A375 (cell line): ENCODE results near the gene SIGLEC1. TPM values are rescaled to one million over a fixed set of nuclear protein-coding genes. Genes with fewer than 3 reads are reported as not detected.

Experiments
- total RNA-seq: library from RNA; depleted of rRNA; stranded (reverse); fragments of >200 nt; shearing (Covaris generic); gene quantifications from 2 replicates; pipeline ENCODE4 v1.2.3, GENCODE V29; 2014; rRNA removed

SIGLEC1 gene
- not detected in 2 replicates for total RNA-seq

DNA sequence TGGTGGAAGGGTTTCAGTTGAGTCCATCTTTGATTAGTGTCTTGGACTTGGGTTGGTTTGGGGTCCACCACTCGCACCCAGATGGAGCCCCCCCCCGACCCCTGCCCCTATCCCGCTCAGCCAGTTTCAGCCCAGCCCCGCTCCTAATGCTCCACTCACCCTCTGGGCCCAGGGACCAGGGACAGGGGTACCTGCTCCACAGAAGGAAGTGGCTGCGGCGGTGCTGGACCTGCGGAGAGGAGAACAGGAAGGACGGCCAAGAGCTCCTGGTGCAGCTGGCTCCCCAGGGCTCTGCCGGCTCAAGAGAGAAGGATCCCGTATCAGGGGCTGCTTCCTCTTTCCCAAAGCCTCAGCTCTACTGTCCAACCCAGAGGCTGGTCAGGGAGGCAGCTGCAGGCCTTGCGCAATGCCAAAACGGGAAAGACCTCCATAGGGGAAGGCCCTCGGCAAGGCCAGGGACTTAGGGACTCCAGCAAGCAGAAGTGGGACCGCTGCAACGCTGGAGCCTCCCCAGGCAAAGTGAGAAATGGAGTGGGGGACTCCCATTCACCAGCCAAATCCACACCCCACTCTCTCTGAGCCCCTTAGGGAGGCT, at the start of gene SIGLEC1:
TSS of gene SIGLEC1 (minus strand) at position 322 of the 595 bp plus-strand sequence. CDS start 5,472 bp downstream, outside the sequence.

DNA sequence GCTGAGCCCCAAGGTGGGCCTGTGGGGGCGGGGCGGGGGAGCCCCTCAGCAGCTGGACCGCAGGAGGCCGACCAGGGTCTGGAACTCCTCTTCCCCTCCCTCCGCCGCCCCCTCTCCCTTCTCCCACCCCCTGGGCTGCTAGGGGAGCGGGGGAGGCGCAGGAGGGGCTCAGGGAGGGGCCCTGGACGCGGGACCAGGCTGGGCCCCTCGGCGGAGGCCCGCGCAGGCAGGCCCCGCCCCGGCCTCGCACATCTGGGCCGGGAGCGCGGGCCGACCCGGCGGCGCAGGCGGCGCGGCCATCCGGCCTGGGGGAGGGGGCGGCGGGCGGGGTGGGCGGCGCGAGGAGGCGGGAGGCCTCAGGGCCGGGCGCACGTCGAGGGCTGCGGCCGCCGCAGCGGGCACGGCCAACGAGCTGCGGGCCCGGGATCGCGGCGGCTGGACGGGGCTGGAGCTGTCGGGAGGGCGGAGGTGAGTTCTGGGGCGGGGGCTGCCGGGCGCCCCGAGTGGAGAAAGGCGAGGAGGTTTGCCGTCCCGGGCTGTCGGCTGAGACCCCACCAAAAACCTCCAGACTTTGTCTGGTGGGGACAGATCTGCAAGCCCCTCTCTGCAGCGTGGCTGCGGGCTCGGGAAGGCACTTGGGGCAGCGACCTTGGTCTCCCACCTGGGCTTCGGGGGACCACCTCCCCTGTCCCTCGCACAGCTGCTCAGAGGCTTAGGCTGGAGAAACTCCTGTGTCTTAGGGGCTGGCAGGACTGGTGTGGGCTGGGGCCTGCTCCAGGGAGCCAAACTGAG, 20.1 kb upstream of the SIGLEC1 start, which contains the start of gene HSPA12B:
TSS of gene HSPA12B (plus strand) at position 359 of the 792 bp plus-strand sequence. CDS start 5,990 bp downstream, outside the sequence.

DNA sequence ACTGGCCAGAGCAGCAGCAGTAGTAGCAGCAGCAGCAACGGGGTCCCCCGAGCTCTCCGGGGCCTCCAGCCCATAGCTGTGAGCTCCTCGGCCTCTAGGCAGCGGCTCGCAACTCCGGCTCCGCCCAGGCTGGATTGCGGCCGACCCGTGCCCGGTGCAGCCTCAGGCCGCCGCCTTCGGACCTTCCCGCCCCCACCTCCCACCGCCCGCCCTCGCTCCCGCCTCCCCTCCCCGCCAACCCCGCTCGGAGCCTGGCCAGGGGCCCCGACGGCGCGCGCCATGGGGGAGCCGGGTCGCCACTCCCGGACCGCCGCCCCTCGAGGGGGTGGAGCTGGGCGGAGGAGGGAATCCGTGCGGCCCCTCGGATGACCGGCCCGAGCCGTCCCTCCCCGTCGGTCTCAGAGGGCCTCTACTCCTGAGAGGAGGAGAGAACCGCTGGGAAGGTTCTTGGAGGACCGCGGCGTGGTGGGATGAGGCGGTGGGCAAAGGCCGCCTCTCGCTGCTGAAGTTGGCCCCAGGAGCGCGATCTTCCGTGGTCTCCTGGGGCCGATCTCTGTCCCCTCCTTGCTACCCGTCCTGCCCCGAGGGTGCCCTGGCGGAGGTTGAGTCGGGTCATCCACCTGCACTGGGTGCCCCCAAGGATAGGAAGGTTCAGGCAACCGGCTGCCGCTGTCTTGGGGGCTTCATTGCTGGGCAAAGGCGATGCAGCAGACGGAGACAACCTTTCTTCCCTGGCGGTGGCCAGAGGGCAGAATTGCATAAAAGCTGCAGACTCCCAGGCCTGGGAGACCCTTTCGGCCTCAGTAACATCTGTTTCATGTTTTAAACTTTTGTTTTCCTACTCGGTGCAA, 30.2 kb downstream of the SIGLEC1 start, which contains the start of gene ADAM33:
TSS of gene ADAM33 (minus strand) at position 80 of the 851 bp plus-strand sequence. CDS start at position 74, 6 bp downstream.

DNA sequence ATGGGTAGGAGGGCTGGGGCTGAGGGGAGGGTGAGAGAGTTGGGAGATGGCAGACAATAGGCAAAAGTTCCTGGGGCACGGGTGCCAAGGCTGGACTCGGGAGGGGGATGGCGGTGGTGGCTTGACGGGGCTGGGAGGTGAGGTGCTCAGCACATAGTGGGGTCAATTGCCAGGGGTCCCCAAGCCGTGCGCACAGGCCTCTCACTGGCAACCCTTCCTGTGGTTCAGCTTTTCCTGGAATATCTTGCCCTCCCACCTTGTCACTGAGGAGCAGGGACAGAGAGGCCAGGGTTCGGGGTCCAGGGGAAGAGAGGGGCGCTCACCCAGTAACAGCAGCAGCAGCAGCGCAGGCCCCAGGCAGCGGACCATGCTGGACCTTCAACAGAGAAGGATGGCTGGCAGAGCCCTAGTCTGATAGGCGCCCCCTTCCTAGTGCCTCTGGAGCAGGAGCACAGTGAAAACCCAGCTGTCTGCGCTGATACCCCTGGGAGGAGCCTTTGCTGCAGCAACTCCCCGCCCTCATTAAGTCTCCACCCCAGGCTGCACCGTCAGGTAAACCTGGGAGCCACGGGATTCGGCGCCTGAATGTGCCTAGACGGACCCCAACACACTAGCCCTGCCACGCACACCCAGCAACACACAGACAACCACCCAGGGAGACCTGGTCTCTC, 49.2 kb downstream of the SIGLEC1 start, which contains the start of gene GFRA4:
TSS of gene GFRA4 (minus strand) at position 369 of the 671 bp plus-strand sequence. CDS start at position 369, 0 bp downstream.

Other genes starting within 250 kb of the SIGLEC1 start
- 19.6 and 22.0 TPM in 2 replicates for gene ATRN, start 241.6 kb downstream of the SIGLEC1 start, total RNA-seq
- not detected in 2 replicates for gene GFRA4, start 49.2 kb downstream of the SIGLEC1 start, total RNA-seq
- not detected in 2 replicates for gene ADAM33, start 30.6 kb downstream of the SIGLEC1 start, total RNA-seq
- gene HSPA12B, start 20.1 kb upstream of the SIGLEC1 start, total RNA-seq: not detected in 2 replicates
- 50.1 and 55.5 TPM in 2 replicates for gene ADISSP, start 55.2 kb upstream of the SIGLEC1 start, total RNA-seq
- 1.0 and 1.2 TPM in 2 replicates for gene SPEF1, start 68.8 kb upstream of the SIGLEC1 start, total RNA-seq
- 115 and 125 TPM in 2 replicates for gene CENPB, start 74.1 kb upstream of the SIGLEC1 start, total RNA-seq
- 94.8 and 107 TPM in 2 replicates for gene CDC25B, start 83.7 kb upstream of the SIGLEC1 start, total RNA-seq
- 19.5 and 26.4 TPM in 2 replicates for gene AP5S1, start 107.9 kb upstream of the SIGLEC1 start, total RNA-seq
- 21.0 and 21.7 TPM in 2 replicates for gene MAVS, start 134.2 kb upstream of the SIGLEC1 start, total RNA-seq
- gene PANK2, start 176.8 kb upstream of the SIGLEC1 start, total RNA-seq: 55.6 and 61.8 TPM in 2 replicates